Sigmoid colon (tissue), 7 donors: Measurements from ENCODE around the gene MYLIP. TPM values are rescaled to one million over a fixed set of nuclear protein-coding genes. Genes with fewer than 3 reads are reported as not detected.
A peak's percentile ranks its signal among the peaks of the same experiment; 100 is the strongest.

Source experiments
- DNase-seq: peaks from one replicate; pipeline ENCODE4 v3.0.0-alpha.2; 2019
- H3K27ac ChIP-seq, 4 donors: fragments of 200-600 bp; sonication (generic); one replicate each; pipeline ENCODE4 v1.5.1; 2016 to 2019; ENCODE audit warnings: mild to moderate bottlenecking in 1 of 4
- H3K27me3 ChIP-seq, 3 donors: fragments of 200-600 bp; sonication (generic); one replicate each; pipeline ENCODE4 v1.5.1; 2019; ENCODE audit warnings: mild to moderate bottlenecking in 1 of 3
- H3K36me3 ChIP-seq, 4 donors: fragments of 200-600 bp; sonication (generic); one replicate each; pipeline ENCODE4 v1.5.1; 2016 to 2019
- H3K4me1 ChIP-seq, 4 donors: fragments of 200-600 bp; sonication (generic); one replicate each; pipeline ENCODE4 v1.5.1; 2017 to 2019
- H3K4me3 ChIP-seq, 4 donors: fragments of 200-600 bp; sonication (generic); one replicate each; pipeline ENCODE4 v1.5.1; 2017 to 2019; ENCODE audit warnings: mild to moderate bottlenecking in 2 of 4, moderate library complexity in 1 of 4
- H3K9me3 ChIP-seq, 4 donors: fragments of 200-600 bp in 3 of 4; sonication (generic) in 3 of 4; one replicate each; pipeline versions ENCODE4 v1.5.1 to v1.6.1; 2013 to 2019
- CTCF ChIP-seq, 4 experiments: fragments of 450-650 bp in 3 of 4; fragments of 200-600 bp in 1 of 4; IDR thresholded peaks; one replicate each; pipeline ENCODE4 v1.5.1; 2016 to 2019; ENCODE audit warnings: antibody characterized with exemption in 4 of 4, mild to moderate bottlenecking in 3 of 4, moderate library complexity in 2 of 4
- EP300 ChIP-seq, 4 donors: sonication (generic); formaldehyde crosslinking; IDR thresholded peaks; one replicate each; pipeline ENCODE4 v1.6.1; 2017; ENCODE audit warnings: antibody characterized with exemption in 4 of 4
- POLR2A ChIP-seq, 2 donors: fragments of 450-650 bp; IDR thresholded peaks; one replicate each; pipeline ENCODE4 v1.6.1; 2016; ENCODE audit warnings: antibody characterized with exemption in 2 of 2, mild to moderate bottlenecking in 2 of 2, moderate library complexity in 2 of 2
- POLR2AphosphoS5 ChIP-seq, 4 donors: sonication (generic); formaldehyde crosslinking; IDR thresholded peaks; one replicate each; pipeline ENCODE4 v1.6.1; 2017; ENCODE audit warnings: antibody characterized with exemption in 4 of 4
- WGBS, 2 donors: extraction: QIAGEN DNeasy Blood & Tissue Kit; methylation state at CpG; one replicate each; pipeline ENCODE4 v1.1.7; 2013; 5-methylcytosine and 5-hydroxymethylcytosine counted together
- intact Hi-C: fragments of 100-400 bp; cut with DNase I; formaldehyde crosslinking; loops from one replicate; pipeline ENCODE4 v1.15.1; 2023
- polyA plus RNA-seq, 3 donors: library from polyadenylated mRNA; stranded (reverse); fragments of 200-250 nt; gene quantifications; one replicate each; pipeline ENCODE4 v1.2.3, GENCODE V29; 2013
- total RNA-seq, 4 donors: library from RNA; depleted of rRNA; stranded (reverse); fragments of >200 nt; gene quantifications; one replicate each; pipeline ENCODE4 v1.1.0, GENCODE V29; 2016
- donor health status: healthy with polysubstance abuse.
- donor health status: Bipolar disorder and iron deficiency.
- donor health status: healthy.

Gene MYLIP
- total and polyA plus RNA-seq, 7 donors: 13.4 to 50.0 (median 21.6) TPM

GRCh38 chr6:16153211-16153820, 24.4 kb downstream of the MYLIP start:
- WGBS, 2 donors: 93% methylated on average over 9 of the region's 9 CpGs
- intact Hi-C loops: no loop called here
- H3K9me3 ChIP-seq: no peaks in the 10 kb centered on the region
- no peaks in the 10 kb centered on the region for H3K27me3 ChIP-seq
- no peak for DNase-seq
- H3K27ac ChIP-seq: no peak overlapping the region
- no peak overlapping the region for H3K4me3 ChIP-seq
- H3K36me3 ChIP-seq: peaks cover 0 to 22% (median 5%) of the 10 kb centered on the region in 4 donors
- no peak for TF ChIP-seq POLR2A (IDR thresholded peaks at IDR 0.05)
- no peak for TF ChIP-seq EP300 (IDR thresholded peaks at IDR 0.05)
- no peak for TF ChIP-seq POLR2AphosphoS5 (IDR thresholded peaks at IDR 0.05)
- no peak for TF ChIP-seq CTCF (IDR thresholded peaks at IDR 0.05)
- peaks cover 0 to 14% (median 8%) of the 10 kb centered on the region in 4 donors for H3K4me1 ChIP-seq

- no peaks in the 10 kb centered on the region for H3K27me3 ChIP-seq
- TF ChIP-seq POLR2A (IDR thresholded peaks at IDR 0.05): no peak
- TF ChIP-seq CTCF (IDR thresholded peaks at IDR 0.05): no peak
- TF ChIP-seq POLR2AphosphoS5 (IDR thresholded peaks at IDR 0.05): no peak
- no peak for TF ChIP-seq EP300 (IDR thresholded peaks at IDR 0.05)
- no peak overlapping the region for H3K27ac ChIP-seq
- intact Hi-C loops: no loop called here
- peaks cover 0 to 14% (median 8%) of the 10 kb centered on the region in 4 donors for H3K4me1 ChIP-seq
- DNase-seq: no peak
- no peaks in the 10 kb centered on the region for H3K9me3 ChIP-seq
- H3K4me3 ChIP-seq: no peak overlapping the region
- peaks cover 0 to 11% (median 5%) of the 10 kb centered on the region in 4 donors for H3K36me3 ChIP-seq
- 86 to 90% methylated on average over 2 of the region's 2 CpGs for WGBS, 2 donors
Observed at GRCh38 chr6:16154904-16155303, 26.0 kb downstream of the MYLIP start.

- no peak for DNase-seq
- intact Hi-C loops: no loop called here
- no peak overlapping the region for H3K27ac ChIP-seq
- peaks cover 0 to 14% (median 8%) of the 10 kb centered on the region in 4 donors for H3K4me1 ChIP-seq
- WGBS, 2 donors: 74 to 83% methylated on average over 3 of the region's 3 CpGs
- no peaks in the 10 kb centered on the region for H3K9me3 ChIP-seq
- no peak for TF ChIP-seq CTCF (IDR thresholded peaks at IDR 0.05)
- TF ChIP-seq POLR2A (IDR thresholded peaks at IDR 0.05): no peak
- TF ChIP-seq POLR2AphosphoS5 (IDR thresholded peaks at IDR 0.05): no peak
- TF ChIP-seq EP300 (IDR thresholded peaks at IDR 0.05): no peak
- H3K4me3 ChIP-seq: no peak overlapping the region
- H3K27me3 ChIP-seq: no peaks in the 10 kb centered on the region
- peaks cover 0 to 2% (median 0%) of the 10 kb centered on the region in 4 donors for H3K36me3 ChIP-seq
Observed at GRCh38 chr6:16157492-16157891, 28.6 kb downstream of the MYLIP start.

- no peak for TF ChIP-seq CTCF (IDR thresholded peaks at IDR 0.05)
- peak; percentile 39 to 70 (median 63) for TF ChIP-seq POLR2AphosphoS5 (IDR thresholded peaks at IDR 0.05)
- Histone ChIP-seq H3K4me3 (no peak overlapping the region), H3K4me1 (peaks cover 0 to 14% (median 8%) of the 10 kb centered on the region in 4 donors), H3K27ac (no peak overlapping the region), H3K27me3 (no peaks in the 10 kb centered on the region), H3K36me3 (no peaks in the 10 kb centered on the region), H3K9me3 (no peaks in the 10 kb centered on the region)
- peak; percentile 82 for DNase-seq
- WGBS, 2 donors: 83 to 90% methylated on average over 11 of the region's 11 CpGs
- intact Hi-C loops: no loop called here
Observed at GRCh38 chr6:16157909-16158308, 29.0 kb downstream of the MYLIP start.
